Stomach (tissue), 4 donors: ENCODE results near the gene TRIP4.

Experiments
- CTCF ChIP-seq, 7 experiments: fragments of 450-650 bp in 4 of 7; fragments of 200-600 bp in 3 of 7; sonication (generic) in 3 of 7; IDR thresholded peaks; one replicate each; pipeline ENCODE4 v1.5.1; 2016 to 2019; ENCODE audit warnings: antibody characterized with exemption in 7 of 7, control low read depth in 2 of 7, mild to moderate bottlenecking in 1 of 7
- POLR2A ChIP-seq, 4 donors: fragments of 450-650 bp; IDR thresholded peaks; one replicate each; pipeline ENCODE4 v1.6.1; 2016; ENCODE audit warnings: antibody characterized with exemption in 4 of 4, control low read depth in 2 of 4, mild to moderate bottlenecking in 1 of 4, moderate library complexity in 1 of 4
- POLR2AphosphoS5 ChIP-seq, 3 donors: sonication (generic); formaldehyde crosslinking; IDR thresholded peaks; one replicate each; pipeline ENCODE4 v1.6.1; 2016; ENCODE audit warnings: antibody characterized with exemption in 3 of 3

- TF ChIP-seq POLR2A (IDR thresholded peaks at IDR 0.05) (no peak), CTCF (IDR thresholded peaks at IDR 0.05) (no peak), POLR2AphosphoS5 (IDR thresholded peaks at IDR 0.05) (no peak)
These were observed 41.8 kb downstream of the TRIP4 start for GRCh38 chr15:64429448-64429847.
